ENCODE results near the gene GPM6B. TPM values are rescaled to one million over a fixed set of nuclear protein-coding genes. Genes with fewer than 3 reads are reported as not detected.

GPM6B gene
- total RNA-seq, 2 experiments from 2014 or later, result not detected

DNA sequence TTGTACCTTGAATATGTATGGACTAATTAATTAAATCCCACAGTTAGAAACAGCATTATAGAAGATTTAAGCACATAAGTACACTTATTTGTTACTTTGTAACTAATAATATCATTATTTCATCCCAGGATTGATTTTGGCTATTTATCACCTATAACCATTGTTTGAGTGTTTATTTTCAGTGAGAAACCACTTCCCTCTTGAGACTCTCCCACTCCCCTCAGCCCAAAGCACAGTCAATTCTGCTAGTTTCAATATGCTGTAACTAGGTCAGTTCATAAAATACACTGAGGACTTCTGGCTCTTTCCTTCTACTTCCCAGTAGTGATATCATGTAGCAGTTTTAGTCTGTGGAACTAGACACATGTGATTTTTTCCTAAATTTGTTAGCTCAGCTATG, 66.1 kb downstream of the GPM6B start:
- no peak overlapping the region for H3K4me3 ChIP-seq (ENCODE audit: low read depth, low read length, poor library complexity, severe bottlenecking)
- H4K20me1 ChIP-seq (ENCODE audit: insufficient read depth, low read length), result no peaks in the 10 kb centered on the region
- peaks cover 95% of the 10 kb centered on the region for H3K36me3 ChIP-seq (ENCODE audit: insufficient read depth, low read length)
- BruUV-seq (replicated peaks), result no TSS peak
- CTCF ChIA-PET (ENCODE audit: unreplicated experiment), result interaction anchor here (0.6 kb wide), 1 partner anchor 14 kb away, joined by 3 read pairs; no protein-coding TSS in a partner anchor
- peaks cover 32% of the 10 kb centered on the region; the same call in 1 of the 2 replicates for H3K79me2 ChIP-seq (ENCODE audit: insufficient read depth, low read depth, low read length)
- no peaks in the 10 kb centered on the region for H3K9me2 ChIP-seq (ENCODE audit: insufficient read depth, low read length)
- peak overlapping the region; percentile 57 for H3K27ac ChIP-seq (ENCODE audit: low read depth, low read length, poor library complexity, severe bottlenecking)
- H3K9me3 ChIP-seq (ENCODE audit: low read length), result no peaks in the 10 kb centered on the region
- DNase-seq (ENCODE audit: low spot score), result no peak
- H3K4me1 ChIP-seq (ENCODE audit: insufficient read depth, low read length, poor library complexity, severe bottlenecking), result peaks cover 57% of the 10 kb centered on the region
- TF ChIP-seq EZH2phosphoT487 (IDR thresholded peaks at IDR 0.05; ENCODE audit: borderline replicate concordance, low read depth, low read length), result no peak
- TF ChIP-seq, protein P1, sequence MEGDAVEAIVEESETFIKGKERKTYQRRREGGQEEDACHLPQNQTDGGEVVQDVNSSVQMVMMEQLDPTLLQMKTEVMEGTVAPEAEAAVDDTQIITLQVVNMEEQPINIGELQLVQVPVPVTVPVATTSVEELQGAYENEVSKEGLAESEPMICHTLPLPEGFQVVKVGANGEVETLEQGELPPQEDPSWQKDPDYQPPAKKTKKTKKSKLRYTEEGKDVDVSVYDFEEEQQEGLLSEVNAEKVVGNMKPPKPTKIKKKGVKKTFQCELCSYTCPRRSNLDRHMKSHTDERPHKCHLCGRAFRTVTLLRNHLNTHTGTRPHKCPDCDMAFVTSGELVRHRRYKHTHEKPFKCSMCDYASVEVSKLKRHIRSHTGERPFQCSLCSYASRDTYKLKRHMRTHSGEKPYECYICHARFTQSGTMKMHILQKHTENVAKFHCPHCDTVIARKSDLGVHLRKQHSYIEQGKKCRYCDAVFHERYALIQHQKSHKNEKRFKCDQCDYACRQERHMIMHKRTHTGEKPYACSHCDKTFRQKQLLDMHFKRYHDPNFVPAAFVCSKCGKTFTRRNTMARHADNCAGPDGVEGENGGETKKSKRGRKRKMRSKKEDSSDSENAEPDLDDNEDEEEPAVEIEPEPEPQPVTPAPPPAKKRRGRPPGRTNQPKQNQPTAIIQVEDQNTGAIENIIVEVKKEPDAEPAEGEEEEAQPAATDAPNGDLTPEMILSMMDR (conservative IDR thresholded peaks at IDR 0.05; ENCODE audit: low read length), result no peak
- POLR2A ChIA-PET, result interaction anchor here (3.5 to 6.3 kb wide), 2 partner anchors 9 to 16 kb away, joined by 15 to 52 read pairs; partner anchors contain the start of genes OFD1 and TRAPPC2
- intact Hi-C loops (cut with micrococcal nuclease; ENCODE audit: unreplicated experiment), result loop anchor here (1.0 to 10.0 kb wide), 3 partner anchors 93 to 1124 kb away; partner anchors contain the start of genes FANCB and MOSPD2
- H2AFZ ChIP-seq (ENCODE audit: low read length), result no peak overlapping the region
- peak overlapping the region; percentile 31; the same call in 1 of the 2 replicates for H3K4me2 ChIP-seq (ENCODE audit: low read length)

- 0 out of 2 replicates have a peak overlapping the region, but pooled peaks have one; percentile 31 for H3K4me2 ChIP-seq (ENCODE audit: low read length)
- ChIA-PET CTCF (ENCODE audit: unreplicated experiment) (interaction anchor here (0.9 kb wide), 1 partner anchor 9 kb away, joined by 3 read pairs; no protein-coding TSS in a partner anchor), POLR2A (interaction anchor here (3.5 to 6.3 kb wide), 2 partner anchors 8 to 16 kb away, joined by 15 to 52 read pairs; partner anchors contain the start of genes OFD1 and TRAPPC2)
- TF ChIP-seq, protein P1 (conservative IDR thresholded peaks at IDR 0.05; ENCODE audit: low read length), result peak; percentile 79
- TF ChIP-seq EZH2phosphoT487 (IDR thresholded peaks at IDR 0.05; ENCODE audit: borderline replicate concordance, low read depth, low read length), result no peak
- BruUV-seq (replicated peaks), result no TSS peak
- H3K9me3 ChIP-seq (ENCODE audit: low read length), result no peaks in the 10 kb centered on the region
- peak; percentile 64 for DNase-seq (ENCODE audit: low spot score)
- peaks cover 95% of the 10 kb centered on the region for H3K36me3 ChIP-seq (ENCODE audit: insufficient read depth, low read length)
- no peak overlapping the region for H3K4me3 ChIP-seq (ENCODE audit: low read depth, low read length, poor library complexity, severe bottlenecking)
- H3K27ac ChIP-seq (ENCODE audit: low read depth, low read length, poor library complexity, severe bottlenecking), result peak overlapping the region; percentile 57
- intact Hi-C loops (cut with micrococcal nuclease; ENCODE audit: unreplicated experiment), result loop anchor here (1.0 to 10.0 kb wide), 3 partner anchors 92 to 1125 kb away; partner anchors contain the start of genes FANCB and MOSPD2
- H3K4me1 ChIP-seq (ENCODE audit: insufficient read depth, low read length, poor library complexity, severe bottlenecking), result peaks cover 51% of the 10 kb centered on the region
- H3K9me2 ChIP-seq (ENCODE audit: insufficient read depth, low read length), result no peaks in the 10 kb centered on the region
- no peak overlapping the region for H2AFZ ChIP-seq (ENCODE audit: low read length)
- H4K20me1 ChIP-seq (ENCODE audit: insufficient read depth, low read length), result no peaks in the 10 kb centered on the region
- H3K79me2 ChIP-seq (ENCODE audit: insufficient read depth, low read depth, low read length), result peaks cover 26% of the 10 kb centered on the region; the same call in 1 of the 2 replicates
Measured at GRCh38 chrX:13750204-13750603, 66.7 kb downstream of the GPM6B start.

DNA sequence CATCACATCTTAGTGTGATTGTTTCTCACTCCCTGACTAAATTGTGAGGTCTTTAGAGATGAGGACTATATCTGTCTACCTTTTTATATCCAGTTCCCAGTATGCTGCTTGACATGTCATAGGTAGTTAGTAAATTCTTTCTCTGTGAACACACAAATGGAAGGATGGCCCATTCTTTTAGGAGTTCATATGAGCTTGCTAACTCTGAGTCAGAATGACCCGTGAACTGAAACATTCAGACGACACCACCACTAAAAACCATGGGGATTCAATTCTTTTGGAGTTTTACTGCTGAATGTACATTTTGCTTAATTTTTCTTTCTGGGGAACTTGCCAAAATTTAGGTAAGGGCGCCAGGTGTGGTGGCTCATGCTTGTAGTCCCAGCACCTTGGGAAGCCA, 68.4 kb downstream of the GPM6B start:
- no peak for TF ChIP-seq EZH2phosphoT487 (IDR thresholded peaks at IDR 0.05; ENCODE audit: borderline replicate concordance, low read depth, low read length)
- TF ChIP-seq, protein P1 (conservative IDR thresholded peaks at IDR 0.05; ENCODE audit: low read length), result no peak
- POLR2A ChIA-PET, result interaction anchor here (1.0 to 1.1 kb wide), 2 partner anchors 9 to 12 kb away, joined by 3 read pairs; no protein-coding TSS in a partner anchor
- H3K9me2 ChIP-seq (ENCODE audit: insufficient read depth, low read length), result no peaks in the 10 kb centered on the region
- no peaks in the 10 kb centered on the region for H3K9me3 ChIP-seq (ENCODE audit: low read length)
- peaks cover 17% of the 10 kb centered on the region; the same call in 1 of the 2 replicates for H3K79me2 ChIP-seq (ENCODE audit: insufficient read depth, low read depth, low read length)
- BruUV-seq (replicated peaks), result no TSS peak
- peaks cover 46% of the 10 kb centered on the region for H3K4me1 ChIP-seq (ENCODE audit: insufficient read depth, low read length, poor library complexity, severe bottlenecking)
- H3K36me3 ChIP-seq (ENCODE audit: insufficient read depth, low read length), result peaks cover 94% of the 10 kb centered on the region
- no peak for DNase-seq (ENCODE audit: low spot score)
- no peak overlapping the region for H2AFZ ChIP-seq (ENCODE audit: low read length)
- no peak overlapping the region for H3K4me2 ChIP-seq (ENCODE audit: low read length)
- no peak overlapping the region for H3K4me3 ChIP-seq (ENCODE audit: low read depth, low read length, poor library complexity, severe bottlenecking)
- CTCF ChIA-PET (ENCODE audit: unreplicated experiment), result interaction anchor here (0.5 kb wide), 1 partner anchor 283 kb away, joined by 3 read pairs; no protein-coding TSS in a partner anchor
- H3K27ac ChIP-seq (ENCODE audit: low read depth, low read length, poor library complexity, severe bottlenecking), result no peak overlapping the region
- intact Hi-C loops (cut with micrococcal nuclease; ENCODE audit: unreplicated experiment), result no loop called here
- H4K20me1 ChIP-seq (ENCODE audit: insufficient read depth, low read length), result no peaks in the 10 kb centered on the region
